Mucosa of descending colon (tissue), 3 donors: Measurements from ENCODE around the gene NINJ2. TPM values are rescaled to one million over a fixed set of nuclear protein-coding genes. Genes with fewer than 3 reads are reported as not detected.
A peak's percentile ranks its signal among the peaks of the same experiment; 100 is the strongest.
"Not testable (repeated sequence)": the region's sequence is repeated elsewhere in the genome, so short reads cannot be mapped to it uniquely, and the experiment has no call there.

Experiments used
- ATAC-seq: fragments of 200-7000 bp; cut with Tn5 transposase; one replicate; pipeline ENCODE4 v1.9.1; 2020; ENCODE audit warnings: mild to moderate bottlenecking, moderate library complexity
- DNase-seq, 3 donors: peaks; one replicate each; pipeline ENCODE4 v3.0.0-alpha.2; 2020
- H3K36me3 ChIP-seq: fragments of 200-600 bp; one replicate; pipeline ENCODE4 v1.8.0; 2021; ENCODE audit warnings: low read depth, mild to moderate bottlenecking
- H3K4me1 ChIP-seq: fragments of 200-600 bp; one replicate; pipeline ENCODE4 v1.8.0; 2021; ENCODE audit warnings: low read depth, mild to moderate bottlenecking
- H3K4me3 ChIP-seq: fragments of 200-600 bp; one replicate; pipeline ENCODE4 v1.8.0; 2021; ENCODE audit warnings: mild to moderate bottlenecking
- H3K9me3 ChIP-seq: fragments of 200-600 bp; one replicate; pipeline ENCODE4 v1.8.0; 2021; ENCODE audit warnings: mild to moderate bottlenecking
- CTCF ChIP-seq: fragments of 200-600 bp; IDR thresholded peaks from one replicate; pipeline ENCODE4 v1.8.0; 2022; ENCODE audit warnings: antibody characterized with exemption, mild to moderate bottlenecking
- intact Hi-C, 2 donors: fragments of 100-400 bp; cut with DNase I in 1 of 2; cut with micrococcal nuclease in 1 of 2; formaldehyde crosslinking; loops; one replicate each; pipeline versions ENCODE4 v1.11.0 to v1.11.1; 2022; cut with DNase I, micrococcal nuclease
- long read RNA-seq, 2 donors: library from polyadenylated mRNA; unstranded; transcript quantifications; one replicate each; pipeline ENCODE4 v2.0.0, GENCODE V29; 2019 to 2021
- total RNA-seq, 3 donors: library from RNA; stranded (reverse); fragmentation: NEBNext Ultra II Directional in 2 of 3; extraction: Animal tissue kit (Norgen Biotek cat#: 25700) in 2 of 3; gene quantifications; one replicate each; pipeline versions ENCODE4 v1.2.1 to v1.2.4, GENCODE V29; 2021 to 2023
- donor health status: DM: no; HTN: no; CAD: no; lungs with moderate emphysema.
- donor health status: DM: no; HTN: no; CAD: no.
- donor health status: DM: no; HTN: yes; CAD: no.

Gene NINJ2
- total RNA-seq: 1 to 10 TPM; 3.6 to 5.2 (median 3.8) TPM
- long read RNA-seq, donor 1, partial matches to known transcripts: 0 of 1 reads
- long read RNA-seq, donor 1, other reads (novel, unspliced or antisense): 0 of 1 reads
- long read RNA-seq, donor 2, partial matches to known transcripts: 0 of 2 reads
- long read RNA-seq, donor 2, other reads (novel, unspliced or antisense): 0 of 2 reads

GRCh38 chr12:663293-663871, at the start of gene NINJ2:
NINJ2 (minus strand) TSS chr12:663445; CDS start chr12:663360, 85 bp downstream.
- intact Hi-C loops: no loop called here
- DNase-seq (no peak), ATAC-seq (peak; percentile 12)
- no peaks in the 10 kb centered on the region for H3K4me1 ChIP-seq
- no peaks in the 10 kb centered on the region for H3K36me3 ChIP-seq
- no peak within 1 kb of the TSS for H3K4me3 ChIP-seq
- TF ChIP-seq CTCF: no peak
- no peaks in the 10 kb centered on the region for H3K9me3 ChIP-seq

DNA sequence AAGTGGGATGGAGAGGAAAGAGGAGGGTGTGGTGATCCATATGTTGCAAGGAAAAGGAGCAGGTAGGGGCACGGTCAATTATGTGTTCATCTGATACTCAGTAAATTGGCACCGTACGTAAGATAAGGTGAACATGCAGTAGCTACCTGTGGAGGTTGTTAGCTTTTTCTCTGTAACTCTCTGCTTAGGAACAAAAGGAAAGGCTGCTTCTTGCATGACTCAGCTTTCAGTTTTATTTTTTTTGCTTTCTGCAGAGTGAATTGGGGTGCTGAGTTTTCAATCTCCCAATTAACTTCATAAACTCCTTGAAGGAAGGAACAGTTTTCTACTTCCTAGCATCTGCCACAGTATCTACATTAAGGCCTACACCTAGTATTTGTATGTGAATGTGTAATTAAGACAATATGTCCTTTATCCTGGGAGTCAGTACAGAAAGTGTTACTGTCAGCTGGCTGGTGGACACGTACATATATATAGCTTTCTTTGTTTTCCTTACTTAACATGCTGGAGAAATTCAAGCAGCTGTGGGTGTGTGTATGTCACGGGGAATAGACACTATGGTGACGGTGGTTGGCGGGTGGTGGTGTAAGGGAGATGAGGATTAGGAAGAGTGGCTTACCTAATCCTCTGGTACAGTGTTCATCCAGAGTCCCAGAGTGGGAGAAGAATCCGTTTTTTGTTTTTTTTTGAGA, 49.1 kb upstream of the NINJ2 start:
- no peak for TF ChIP-seq CTCF
- Histone ChIP-seq H3K4me3 (no peak overlapping the region), H3K4me1 (no peaks in the 10 kb centered on the region), H3K9me3 (no peaks in the 10 kb centered on the region), H3K36me3 (no peaks in the 10 kb centered on the region)
- DNase-seq: no peak
- ATAC-seq: no peak
- intact Hi-C loops: no loop called here

- Histone ChIP-seq H3K4me3 (no peak overlapping the region), H3K4me1 (no peaks in the 10 kb centered on the region), H3K36me3 (no peaks in the 10 kb centered on the region), H3K9me3 (no peaks in the 10 kb centered on the region)
- intact Hi-C loops: no loop called here
- no peak for TF ChIP-seq CTCF
- ATAC-seq: no peak
- DNase-seq: no peak
Observed at GRCh38 chr12:709455-710020, 46.3 kb upstream of the NINJ2 start.

- H3K4me3 ChIP-seq, ATAC-seq, H3K36me3 ChIP-seq, intact Hi-C loops, DNase-seq, H3K4me1 ChIP-seq, H3K9me3 ChIP-seq: not testable (repeated sequence)
Observed at GRCh38 chr12:708084-708483, 44.8 kb upstream of the NINJ2 start.

GRCh38 chr12:704516-705242, 41.4 kb upstream of the NINJ2 start:
- intact Hi-C loops: no loop called here
- H3K36me3 ChIP-seq: no peaks in the 10 kb centered on the region
- no peaks in the 10 kb centered on the region for H3K9me3 ChIP-seq
- no peaks in the 10 kb centered on the region for H3K4me1 ChIP-seq
- H3K4me3 ChIP-seq: no peak overlapping the region
- DNase-seq (no peak), ATAC-seq (no peak)
- TF ChIP-seq CTCF: no peak
